HepG2 (cell line): ENCODE data around the gene SIAH1. TPM values are rescaled to one million over a fixed set of nuclear protein-coding genes. Genes with fewer than 3 reads are reported as not detected.

Source experiments
- ATF1 ChIP-seq: IDR thresholded peaks from 2 replicates; pipeline ENCODE4 v1.6.1; 2016; ENCODE audit warnings: mild to moderate bottlenecking, control low read depth
- CC2D1A ChIP-seq: sonication (generic); formaldehyde crosslinking; IDR thresholded peaks from 2 replicates; pipeline ENCODE4 v1.8.1; 2023; ENCODE audit warnings: mild to moderate bottlenecking, missing genetic modification reagents
- CEBPB ChIP-seq: IDR thresholded peaks from 2 replicates; pipeline ENCODE4 v1.6.1; 2011; ENCODE audit warnings: low read depth, low read length, improper control_type of control experiment, borderline replicate concordance
- FOXJ3 ChIP-seq: sonication (generic); formaldehyde crosslinking; IDR thresholded peaks from 2 replicates; pipeline ENCODE4 v1.4.0; 2020; ENCODE audit warnings: missing genetic modification reagents, mild to moderate bottlenecking, borderline replicate concordance
- FOXM1 ChIP-seq: sonication (generic); formaldehyde crosslinking; IDR thresholded peaks from 2 replicates; pipeline ENCODE4 v1.5.0; 2020; ENCODE audit warnings: missing genetic modification reagents
- HOXA3 ChIP-seq: sonication (generic); formaldehyde crosslinking; IDR thresholded peaks from 2 replicates; pipeline ENCODE4 v1.5.0; 2020; ENCODE audit warnings: missing genetic modification reagents
- KDM3A ChIP-seq: IDR thresholded peaks from 2 replicates; pipeline ENCODE4 v1.6.1; 2018; ENCODE audit warnings: low read depth, missing compliant biosample characterization
- NAIF1 ChIP-seq: sonication (generic); formaldehyde crosslinking; IDR thresholded peaks from 2 replicates; pipeline ENCODE4 v1.5.0; 2020; ENCODE audit warnings: mild to moderate bottlenecking, missing genetic modification reagents, borderline replicate concordance
- SALL2 ChIP-seq: sonication (generic); formaldehyde crosslinking; IDR thresholded peaks from 2 replicates; pipeline ENCODE4 v1.8.1; 2023; ENCODE audit warnings: mild to moderate bottlenecking, missing genetic modification reagents, inconsistent platforms
- TBX3 ChIP-seq: fragments of 450-650 bp; IDR thresholded peaks from 2 replicates; pipeline ENCODE4 v1.6.1; 2017; ENCODE audit warnings: antibody characterized with exemption, mild to moderate bottlenecking, inconsistent platforms, borderline replicate concordance
- YY1 ChIP-seq: IDR thresholded peaks from 2 replicates; pipeline ENCODE4 v1.6.1; 2011; ENCODE audit warnings: low read length, low read depth, moderate library complexity, mild to moderate bottlenecking; ENCODE audit not compliant: insufficient read depth, insufficient replicate concordance
- ZBTB42 ChIP-seq: sonication (generic); formaldehyde crosslinking; IDR thresholded peaks from 2 replicates; pipeline ENCODE4 v1.5.0; 2020; ENCODE audit warnings: mild to moderate bottlenecking, missing genetic modification reagents
- ZFP36 ChIP-seq: fragments of 150-350 bp; IDR thresholded peaks from 2 replicates; pipeline ENCODE4 v1.6.1; 2018; ENCODE audit warnings: borderline replicate concordance, low read length, low read depth; ENCODE audit not compliant: partially characterized antibody
- ZNF121 ChIP-seq: sonication (generic); formaldehyde crosslinking; IDR thresholded peaks from 2 replicates; pipeline ENCODE4 v1.5.0; 2020; ENCODE audit warnings: mild to moderate bottlenecking, missing genetic modification reagents
- ZNF253 ChIP-seq: sonication (generic); formaldehyde crosslinking; IDR thresholded peaks from 2 replicates; pipeline ENCODE4 v1.8.0; 2022; ENCODE audit warnings: mild to moderate bottlenecking, missing genetic modification reagents, borderline replicate concordance
- ZNF333 ChIP-seq: sonication (generic); formaldehyde crosslinking; IDR thresholded peaks from 2 replicates; pipeline ENCODE4 v1.4.0; 2020; ENCODE audit warnings: mild to moderate bottlenecking, missing genetic modification reagents, borderline replicate concordance
- polyA plus RNA-seq, 8 experiments: library from polyadenylated mRNA; depleted of rRNA in 3 of 8; stranded (reverse) in 7 of 8; unstranded in 1 of 8; fragments of >200 nt; fragmentation: Illumina TruSeq in 4 of 8; extraction: Trizol in 4 of 8; gene quantifications; 2 replicates each; pipeline versions ENCODE4 v1.2.1 to v1.2.3, GENCODE V29; 2011 to 2016; ENCODE audit warnings: low read depth in 4 of 8, missing spikeins in 1 of 8, mixed read lengths in 1 of 8; ENCODE audit not compliant: insufficient read depth in 1 of 8
- total RNA-seq, 5 experiments: library from RNA; depleted of rRNA; stranded (reverse); fragments of >200 nt; fragmentation: Illumina TruSeq; extraction: Trizol; gene quantifications; 2 replicates each; pipeline ENCODE4 v1.2.3, GENCODE V29; 2016; ENCODE audit warnings: low read depth in 1 of 5
- TF ChIP-seq, protein P1 (sequence below): sonication (generic); formaldehyde crosslinking; IDR thresholded peaks from 2 replicates; pipeline ENCODE4 v1.4.0; 2020; ENCODE audit warnings: mild to moderate bottlenecking, missing genetic modification reagents
- TF ChIP-seq, protein P2 (sequence below): sonication (generic); formaldehyde crosslinking; IDR thresholded peaks from 2 replicates; pipeline ENCODE4 v1.5.1; 2020; ENCODE audit warnings: missing genetic modification reagents, mild to moderate bottlenecking, borderline replicate concordance
- TF ChIP-seq, protein P3 (sequence below): sonication (generic); formaldehyde crosslinking; conservative IDR thresholded peaks from 2 replicates; pipeline ENCODE4 v1.4.0; 2020; ENCODE audit warnings: missing genetic modification reagents
- TF ChIP-seq, protein P4 (sequence below): IDR thresholded peaks from 2 replicates; pipeline ENCODE4 v1.6.1; 2016; ENCODE audit warnings: low read depth, borderline replicate concordance
- TF ChIP-seq, protein P5 (sequence below): sonication (generic); formaldehyde crosslinking; IDR thresholded peaks from 2 replicates; pipeline ENCODE4 v1.9.0; 2022; ENCODE audit warnings: missing genetic modification reagents, mild to moderate bottlenecking, borderline replicate concordance

Gene SIAH1
- total and polyA plus RNA-seq, 2 of the 13 experiments (the other 11 are each of a cell fraction or from before 2014, with no cell fraction given): 16.0 to 28.6 TPM

DNA sequence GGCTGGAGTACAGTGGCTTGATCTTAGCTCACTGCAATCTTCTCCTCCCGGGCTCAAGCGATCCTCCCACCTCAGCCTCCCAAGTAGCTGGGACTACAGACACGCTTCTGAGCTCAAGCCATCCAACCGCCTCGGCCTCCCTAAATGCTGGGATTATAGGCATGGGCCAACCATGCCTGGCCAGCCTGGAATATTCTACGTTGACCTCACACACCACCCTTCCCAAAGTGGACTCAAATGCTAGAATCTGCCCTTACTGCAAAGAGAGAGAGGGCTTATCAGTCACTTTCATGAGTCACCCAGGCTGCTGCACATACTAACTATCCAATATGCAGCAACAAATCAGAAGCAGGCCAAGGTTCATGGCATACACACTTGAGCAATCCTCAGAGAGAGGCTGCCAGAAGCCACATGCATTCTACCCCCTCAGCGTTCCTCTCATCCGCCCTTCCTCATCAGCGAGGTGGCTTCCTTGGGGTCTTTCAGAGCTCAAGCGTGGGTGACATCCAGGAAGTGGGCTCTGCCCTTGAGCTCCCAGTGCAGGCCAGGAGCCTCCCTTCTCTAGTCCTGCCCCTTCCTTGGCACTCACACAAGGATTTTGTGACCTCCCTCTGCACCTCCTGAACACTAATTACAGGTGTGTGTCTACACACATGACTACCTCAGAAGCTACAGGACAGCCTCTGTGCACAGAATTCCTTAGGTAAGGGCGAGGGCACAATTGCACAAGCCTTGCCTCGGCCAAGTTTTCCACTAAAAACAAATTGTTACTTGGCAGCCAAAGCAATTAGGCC is 24.8 kb upstream of the SIAH1 start (continued):
- TF ChIP-seq, protein P1, sequence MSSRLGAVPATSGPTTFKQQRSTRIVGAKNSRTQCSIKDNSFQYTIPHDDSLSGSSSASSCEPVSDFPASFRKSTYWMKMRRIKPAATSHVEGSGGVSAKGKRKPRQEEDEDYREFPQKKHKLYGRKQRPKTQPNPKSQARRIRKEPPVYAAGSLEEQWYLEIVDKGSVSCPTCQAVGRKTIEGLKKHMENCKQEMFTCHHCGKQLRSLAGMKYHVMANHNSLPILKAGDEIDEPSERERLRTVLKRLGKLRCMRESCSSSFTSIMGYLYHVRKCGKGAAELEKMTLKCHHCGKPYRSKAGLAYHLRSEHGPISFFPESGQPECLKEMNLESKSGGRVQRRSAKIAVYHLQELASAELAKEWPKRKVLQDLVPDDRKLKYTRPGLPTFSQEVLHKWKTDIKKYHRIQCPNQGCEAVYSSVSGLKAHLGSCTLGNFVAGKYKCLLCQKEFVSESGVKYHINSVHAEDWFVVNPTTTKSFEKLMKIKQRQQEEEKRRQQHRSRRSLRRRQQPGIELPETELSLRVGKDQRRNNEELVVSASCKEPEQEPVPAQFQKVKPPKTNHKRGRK: no peak
- TF ChIP-seq, protein P2, sequence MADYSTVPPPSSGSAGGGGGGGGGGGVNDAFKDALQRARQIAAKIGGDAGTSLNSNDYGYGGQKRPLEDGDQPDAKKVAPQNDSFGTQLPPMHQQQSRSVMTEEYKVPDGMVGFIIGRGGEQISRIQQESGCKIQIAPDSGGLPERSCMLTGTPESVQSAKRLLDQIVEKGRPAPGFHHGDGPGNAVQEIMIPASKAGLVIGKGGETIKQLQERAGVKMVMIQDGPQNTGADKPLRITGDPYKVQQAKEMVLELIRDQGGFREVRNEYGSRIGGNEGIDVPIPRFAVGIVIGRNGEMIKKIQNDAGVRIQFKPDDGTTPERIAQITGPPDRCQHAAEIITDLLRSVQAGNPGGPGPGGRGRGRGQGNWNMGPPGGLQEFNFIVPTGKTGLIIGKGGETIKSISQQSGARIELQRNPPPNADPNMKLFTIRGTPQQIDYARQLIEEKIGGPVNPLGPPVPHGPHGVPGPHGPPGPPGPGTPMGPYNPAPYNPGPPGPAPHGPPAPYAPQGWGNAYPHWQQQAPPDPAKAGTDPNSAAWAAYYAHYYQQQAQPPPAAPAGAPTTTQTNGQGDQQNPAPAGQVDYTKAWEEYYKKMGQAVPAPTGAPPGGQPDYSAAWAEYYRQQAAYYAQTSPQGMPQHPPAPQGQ: no peak
- TF ChIP-seq ZNF333 (no peak), CC2D1A (CRISPR knock-in tag) (no peak), SALL2 (CRISPR knock-in tag) (peak; percentile 75), FOXJ3 (peak; percentile 47; the same call in 1 of the 2 replicates), YY1 (peak; percentile 3), CEBPB (peak; percentile 98), ATF1 (no peak), FOXM1 (CRISPR knock-in tag) (no peak), TBX3 (peak; percentile 41; the same call in 1 of the 2 replicates), ZBTB42 (CRISPR knock-in tag) (no peak), NAIF1 (CRISPR knock-in tag) (0 out of 2 replicates have a peak, but pooled peaks have one; percentile 38), HOXA3 (CRISPR knock-in tag) (peak; percentile 83; the same call in 1 of the 2 replicates), ZNF253 (CRISPR knock-in tag) (0 out of 2 replicates have a peak, but pooled peaks have one; percentile 59), ZFP36 (no peak), ZNF121 (CRISPR knock-in tag) (peak; percentile 54; the same call in 1 of the 2 replicates), KDM3A (CRISPR knock-in tag) (0 out of 2 replicates have a peak, but pooled peaks have one; percentile 57)
- TF ChIP-seq, protein P3, sequence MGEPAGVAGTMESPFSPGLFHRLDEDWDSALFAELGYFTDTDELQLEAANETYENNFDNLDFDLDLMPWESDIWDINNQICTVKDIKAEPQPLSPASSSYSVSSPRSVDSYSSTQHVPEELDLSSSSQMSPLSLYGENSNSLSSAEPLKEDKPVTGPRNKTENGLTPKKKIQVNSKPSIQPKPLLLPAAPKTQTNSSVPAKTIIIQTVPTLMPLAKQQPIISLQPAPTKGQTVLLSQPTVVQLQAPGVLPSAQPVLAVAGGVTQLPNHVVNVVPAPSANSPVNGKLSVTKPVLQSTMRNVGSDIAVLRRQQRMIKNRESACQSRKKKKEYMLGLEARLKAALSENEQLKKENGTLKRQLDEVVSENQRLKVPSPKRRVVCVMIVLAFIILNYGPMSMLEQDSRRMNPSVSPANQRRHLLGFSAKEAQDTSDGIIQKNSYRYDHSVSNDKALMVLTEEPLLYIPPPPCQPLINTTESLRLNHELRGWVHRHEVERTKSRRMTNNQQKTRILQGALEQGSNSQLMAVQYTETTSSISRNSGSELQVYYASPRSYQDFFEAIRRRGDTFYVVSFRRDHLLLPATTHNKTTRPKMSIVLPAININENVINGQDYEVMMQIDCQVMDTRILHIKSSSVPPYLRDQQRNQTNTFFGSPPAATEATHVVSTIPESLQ: no peak
- TF ChIP-seq, protein P4, sequence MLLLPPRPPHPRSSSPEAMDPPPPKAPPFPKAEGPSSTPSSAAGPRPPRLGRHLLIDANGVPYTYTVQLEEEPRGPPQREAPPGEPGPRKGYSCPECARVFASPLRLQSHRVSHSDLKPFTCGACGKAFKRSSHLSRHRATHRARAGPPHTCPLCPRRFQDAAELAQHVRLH: 0 out of 2 replicates have a peak, but pooled peaks have one; percentile 45
- TF ChIP-seq, protein P5, sequence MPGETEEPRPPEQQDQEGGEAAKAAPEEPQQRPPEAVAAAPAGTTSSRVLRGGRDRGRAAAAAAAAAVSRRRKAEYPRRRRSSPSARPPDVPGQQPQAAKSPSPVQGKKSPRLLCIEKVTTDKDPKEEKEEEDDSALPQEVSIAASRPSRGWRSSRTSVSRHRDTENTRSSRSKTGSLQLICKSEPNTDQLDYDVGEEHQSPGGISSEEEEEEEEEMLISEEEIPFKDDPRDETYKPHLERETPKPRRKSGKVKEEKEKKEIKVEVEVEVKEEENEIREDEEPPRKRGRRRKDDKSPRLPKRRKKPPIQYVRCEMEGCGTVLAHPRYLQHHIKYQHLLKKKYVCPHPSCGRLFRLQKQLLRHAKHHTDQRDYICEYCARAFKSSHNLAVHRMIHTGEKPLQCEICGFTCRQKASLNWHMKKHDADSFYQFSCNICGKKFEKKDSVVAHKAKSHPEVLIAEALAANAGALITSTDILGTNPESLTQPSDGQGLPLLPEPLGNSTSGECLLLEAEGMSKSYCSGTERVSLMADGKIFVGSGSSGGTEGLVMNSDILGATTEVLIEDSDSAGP: peak; percentile 54
